NCI-H1105 (cell line): Measurements from ENCODE around the gene NEGR1.

Source experiments
- DNase-seq: peaks from one replicate; lab custom pipeline; 2025; lab: John Stamatoyannopoulos, UW

Gene NEGR1

GRCh38 chr1:72023063-72023930 is 259.0 kb downstream of the NEGR1 start:
- DNase-seq: no peak

DNA sequence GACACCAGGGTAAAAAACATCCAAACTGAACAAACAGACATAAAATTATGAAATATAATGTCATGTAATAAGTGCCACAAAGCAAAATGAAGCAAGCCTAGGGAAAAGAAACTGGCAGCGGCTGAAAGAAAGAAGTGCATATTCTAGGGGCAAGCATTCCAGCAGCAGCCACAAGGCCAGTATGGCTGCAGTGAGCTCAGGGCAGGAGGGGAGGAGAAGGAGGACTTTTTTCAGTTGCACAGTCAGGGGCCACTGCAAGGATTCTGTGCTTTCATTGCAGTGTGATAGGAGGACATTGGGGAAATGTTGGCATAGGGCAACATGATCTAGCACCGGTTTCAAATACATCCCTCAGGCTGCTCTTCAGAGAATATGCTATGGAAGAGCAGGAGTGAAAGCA is 263.8 kb downstream of the NEGR1 start:
- no peak for DNase-seq

DNA sequence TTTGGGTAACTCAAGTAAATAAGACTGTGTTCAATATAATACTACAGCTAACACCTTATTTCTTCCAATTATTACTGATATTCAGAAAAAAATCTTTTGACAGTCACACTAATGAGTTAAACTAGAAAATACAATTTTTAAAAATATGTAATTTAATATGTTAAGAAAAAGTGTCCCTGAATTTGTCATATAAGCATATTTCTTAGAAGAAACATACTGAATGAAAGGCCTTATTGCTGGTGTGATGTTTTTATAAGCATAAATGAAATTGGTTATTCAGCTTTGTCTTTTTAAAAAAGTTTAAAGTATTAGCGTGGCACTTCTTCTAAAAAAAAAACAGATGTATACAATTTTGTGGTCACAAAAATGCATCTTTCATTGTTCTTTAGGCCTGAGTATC is 267.3 kb downstream of the NEGR1 start:
- DNase-seq: no peak

DNA sequence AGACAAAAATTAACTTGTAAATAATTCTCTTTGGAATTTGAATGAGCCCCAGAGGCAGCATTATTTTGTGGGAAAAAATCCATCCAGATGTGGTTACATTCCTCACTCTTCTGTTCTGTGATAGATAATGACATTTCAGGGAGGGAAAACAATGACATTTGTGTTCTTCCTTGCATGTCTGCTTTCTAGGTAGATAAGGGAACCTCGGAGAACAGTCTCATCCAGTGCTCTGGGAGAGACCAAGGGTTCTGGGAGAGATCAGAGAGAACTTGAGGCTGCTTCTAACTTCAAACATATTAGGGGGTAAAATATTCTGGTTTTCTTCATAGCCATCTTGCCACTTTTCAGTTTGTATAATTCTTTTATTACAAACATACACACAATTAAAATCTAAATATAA is 269.2 kb downstream of the NEGR1 start:
- no peak for DNase-seq

- no peak for DNase-seq
Measured at GRCh38 chr1:72011721-72012120, 270.6 kb downstream of the NEGR1 start.

- DNase-seq: no peak
Measured at GRCh38 chr1:72010094-72010431, 272.3 kb downstream of the NEGR1 start.

DNA sequence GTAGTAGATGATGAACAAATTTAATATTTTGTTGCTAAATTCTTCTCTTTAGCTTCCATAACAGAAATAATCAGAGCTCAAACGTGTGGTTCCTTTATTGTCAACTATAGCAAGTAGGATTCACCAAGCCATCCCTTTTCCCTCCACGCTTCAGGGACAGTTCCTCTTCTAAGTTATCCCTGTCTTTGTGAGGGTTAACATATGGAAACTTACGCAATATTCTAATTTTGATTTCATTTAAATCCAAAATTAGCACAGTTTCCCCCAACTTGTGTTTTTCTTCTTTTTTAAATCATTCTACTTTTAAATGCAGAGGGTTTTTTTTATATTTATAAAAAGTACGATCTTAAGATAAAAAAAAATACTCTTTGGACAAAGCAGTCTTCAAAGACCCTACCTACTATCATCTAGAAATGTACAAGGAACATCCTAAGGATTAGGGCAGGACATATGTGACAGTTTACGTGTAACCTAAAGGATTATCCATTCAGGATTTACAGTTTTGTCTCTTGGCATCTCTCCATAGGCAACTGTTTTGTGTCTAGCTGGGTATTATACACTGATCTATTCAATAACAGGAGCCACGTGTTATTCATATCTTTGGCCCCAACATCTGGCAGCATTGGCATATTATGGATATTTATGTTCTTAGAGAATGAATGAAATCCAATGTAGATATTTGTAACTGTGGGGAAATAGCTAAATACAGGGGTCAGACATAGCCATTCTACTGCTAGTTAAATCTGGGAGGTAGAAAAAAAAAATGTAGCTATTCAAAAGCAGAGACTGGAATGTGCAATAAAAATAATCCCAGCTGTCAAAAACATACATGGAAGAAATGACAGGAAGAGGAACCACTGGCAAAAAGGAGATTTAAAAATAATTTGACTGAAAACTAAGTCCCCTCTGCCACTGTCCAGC is 272.9 kb downstream of the NEGR1 start:
- no peak for DNase-seq

- no peak for DNase-seq
Measured at GRCh38 chr1:72007312-72007711, 275.0 kb downstream of the NEGR1 start.

- DNase-seq: no peak
Measured at GRCh38 chr1:72006092-72006491, 276.2 kb downstream of the NEGR1 start.

GRCh38 chr1:72003092-72003491 is 279.2 kb downstream of the NEGR1 start:
- DNase-seq: no peak

DNA sequence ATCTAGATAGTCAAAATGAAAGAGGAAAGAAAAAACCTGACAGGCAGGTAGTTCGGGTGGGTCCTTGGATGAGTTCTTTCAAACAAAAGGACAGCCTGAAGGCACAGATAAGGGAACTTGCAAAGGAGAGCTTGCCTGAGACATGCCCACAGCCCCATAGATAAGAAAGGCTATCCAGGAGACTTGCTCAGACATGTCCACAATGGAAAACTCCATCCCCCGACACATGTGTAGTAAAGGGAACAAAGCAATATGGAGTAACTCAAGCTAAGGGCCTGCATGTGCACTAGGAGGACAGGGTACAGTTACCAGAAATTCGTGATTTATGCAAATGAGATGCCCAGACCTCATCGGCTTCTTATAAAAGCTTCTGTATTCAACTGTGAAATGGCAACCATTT is 281.5 kb downstream of the NEGR1 start:
- DNase-seq: no peak

DNA sequence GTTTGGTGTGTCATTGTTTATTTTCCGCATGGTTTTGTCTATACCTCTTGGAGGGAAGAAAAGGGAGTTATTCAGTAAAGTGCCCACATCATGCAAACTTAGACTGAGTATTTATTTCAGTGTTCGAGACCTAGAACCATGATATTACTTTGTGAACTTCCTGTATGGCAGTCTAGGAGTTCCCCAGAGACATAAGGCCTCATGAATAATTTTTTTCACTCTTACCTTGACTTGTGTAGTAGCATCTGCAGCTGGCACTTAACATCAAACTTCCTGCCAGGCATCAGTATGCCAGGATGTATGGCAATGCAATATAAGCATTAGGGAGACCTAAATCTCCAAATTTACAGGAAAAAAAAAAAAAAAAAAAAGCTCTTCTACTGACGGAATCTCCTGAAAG is 287.7 kb downstream of the NEGR1 start:
- no peak for DNase-seq

DNA sequence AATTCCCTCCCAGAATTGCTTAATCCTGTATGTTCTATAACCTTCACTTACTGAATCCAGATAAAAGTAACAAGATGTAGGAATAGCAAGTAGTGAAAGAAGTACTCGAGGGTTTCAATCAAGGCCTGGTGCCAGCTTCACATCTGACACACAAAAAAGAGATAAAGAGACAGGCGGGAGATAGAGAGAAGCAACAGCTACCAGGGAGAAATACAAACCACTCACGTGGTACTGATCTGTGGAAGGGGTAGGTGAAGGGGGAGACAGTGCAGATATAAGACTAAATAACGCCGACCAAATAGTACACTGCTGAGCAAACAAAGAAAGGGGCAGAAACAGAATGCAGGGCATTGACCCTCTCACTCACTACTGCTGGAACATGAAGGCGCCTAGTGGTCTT is 295.2 kb downstream of the NEGR1 start:
- DNase-seq: no peak

DNA sequence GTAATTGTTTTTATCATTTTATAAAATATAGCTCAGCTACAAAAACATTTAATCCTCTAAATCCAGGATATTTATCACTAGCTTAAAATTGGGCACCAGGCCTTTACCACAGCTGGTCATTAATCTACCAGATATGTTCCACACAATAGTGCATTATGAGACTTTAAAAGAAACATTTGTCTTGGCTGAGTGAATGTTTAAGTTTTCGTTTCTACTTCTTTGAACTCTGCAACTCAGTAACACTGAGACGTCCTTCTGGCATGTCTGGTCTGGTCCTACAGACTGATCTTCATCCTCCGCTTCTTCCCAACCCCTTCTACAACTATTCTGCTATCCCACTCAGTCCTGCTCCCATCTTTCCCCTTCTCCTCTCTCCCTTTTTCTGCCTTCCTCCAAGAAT is 296.2 kb downstream of the NEGR1 start:
- no peak for DNase-seq

- DNase-seq: no peak
Measured at GRCh38 chr1:71980556-71980955, 301.8 kb downstream of the NEGR1 start.

GRCh38 chr1:71979882-71980281 is 302.5 kb downstream of the NEGR1 start:
- DNase-seq: no peak

DNA sequence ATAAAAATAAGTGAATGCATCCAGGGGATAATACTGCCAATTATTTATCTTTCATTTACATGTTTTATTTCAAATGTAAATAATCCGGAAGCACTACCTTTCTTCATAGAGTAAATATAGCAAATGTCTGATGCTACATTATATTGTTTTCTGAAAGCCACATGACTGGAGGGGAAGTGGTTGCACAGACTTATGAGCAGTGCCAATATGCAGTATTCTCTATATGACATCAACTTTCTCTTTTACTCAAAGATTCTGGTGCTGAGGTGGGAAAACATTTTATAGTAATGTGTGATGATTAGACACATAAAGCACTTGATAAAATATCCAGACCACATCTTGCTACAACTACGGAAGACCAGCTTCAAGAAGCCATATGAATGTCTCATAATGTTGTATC is 314.7 kb downstream of the NEGR1 start:
- no peak for DNase-seq

DNA sequence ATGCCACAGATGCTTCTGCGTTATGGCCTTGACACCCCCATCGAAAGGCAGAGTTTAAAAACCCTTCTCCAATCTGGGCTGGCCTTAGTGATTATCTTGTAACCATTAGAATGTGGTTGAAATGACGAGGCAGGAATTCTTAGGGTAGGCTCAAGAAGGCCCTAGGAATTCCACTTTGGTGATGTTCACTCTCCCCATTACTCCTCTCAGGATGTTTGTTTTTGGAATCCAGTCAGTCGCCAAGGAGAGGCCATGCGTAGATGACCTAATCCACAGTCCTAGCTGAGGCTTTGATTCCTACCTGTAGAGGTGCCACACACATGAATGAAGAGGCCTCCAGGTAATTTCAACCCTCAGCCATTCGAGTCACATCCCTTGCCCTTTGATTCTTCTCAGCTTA is 318.2 kb downstream of the NEGR1 start:
- no peak for DNase-seq

- DNase-seq: no peak
Measured at GRCh38 chr1:71956613-71957285, 325.6 kb downstream of the NEGR1 start.

DNA sequence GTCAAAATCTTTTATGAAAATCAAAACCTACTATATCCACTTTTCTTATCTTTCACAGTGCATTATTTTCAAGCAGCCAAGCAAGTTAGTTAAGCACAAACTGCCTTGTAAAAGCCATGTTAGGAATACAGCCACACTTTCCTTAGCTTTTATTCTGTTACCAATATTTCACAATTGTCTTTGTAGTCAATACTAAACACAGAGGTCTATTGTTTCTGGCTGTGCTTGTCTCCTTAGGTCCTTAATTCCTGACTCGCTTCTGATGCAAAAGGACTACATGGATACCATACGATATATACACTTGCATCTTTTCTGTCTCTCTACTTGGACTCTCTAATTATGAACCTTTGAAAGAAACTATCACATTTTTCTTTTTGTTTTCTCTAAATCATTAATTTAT is 331.8 kb downstream of the NEGR1 start:
- DNase-seq: no peak

DNA sequence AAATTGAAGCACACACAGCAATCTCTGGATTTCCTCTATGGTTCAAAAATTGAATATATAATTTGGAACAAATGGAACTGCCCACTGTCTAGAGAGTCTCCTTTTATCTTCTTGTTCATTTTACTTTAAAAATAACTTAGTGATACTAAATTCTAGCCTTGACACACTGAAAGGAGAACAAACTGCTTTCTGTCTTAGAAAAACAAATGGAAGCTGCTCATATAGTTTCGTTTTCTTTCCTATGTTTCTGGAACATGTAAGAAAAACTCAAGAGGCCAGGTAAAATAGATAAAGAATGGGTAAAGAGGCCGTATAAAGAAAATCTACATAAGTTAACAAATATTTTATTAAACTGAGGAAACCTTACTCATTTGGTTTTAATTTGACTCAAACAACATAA is 332.7 kb downstream of the NEGR1 start:
- no peak for DNase-seq

DNA sequence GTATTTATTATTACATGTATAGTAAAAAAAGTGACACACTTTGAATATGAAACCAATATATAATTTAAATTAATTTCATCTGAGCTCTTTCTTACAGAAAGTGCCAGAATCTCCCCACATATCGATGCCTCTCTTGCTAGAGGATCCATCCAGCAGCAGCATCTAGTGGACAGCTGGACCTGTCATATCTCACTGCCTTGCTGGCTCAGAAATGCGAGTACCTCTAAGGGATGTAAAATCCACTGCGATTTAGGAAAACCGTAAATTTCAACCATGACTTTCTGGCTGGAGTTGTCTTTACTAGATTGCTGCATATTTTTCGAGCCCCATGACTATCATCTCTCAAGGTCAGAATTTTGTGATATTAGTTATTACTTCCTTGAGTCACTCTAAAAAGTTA is 333.8 kb downstream of the NEGR1 start:
- no peak for DNase-seq

DNA sequence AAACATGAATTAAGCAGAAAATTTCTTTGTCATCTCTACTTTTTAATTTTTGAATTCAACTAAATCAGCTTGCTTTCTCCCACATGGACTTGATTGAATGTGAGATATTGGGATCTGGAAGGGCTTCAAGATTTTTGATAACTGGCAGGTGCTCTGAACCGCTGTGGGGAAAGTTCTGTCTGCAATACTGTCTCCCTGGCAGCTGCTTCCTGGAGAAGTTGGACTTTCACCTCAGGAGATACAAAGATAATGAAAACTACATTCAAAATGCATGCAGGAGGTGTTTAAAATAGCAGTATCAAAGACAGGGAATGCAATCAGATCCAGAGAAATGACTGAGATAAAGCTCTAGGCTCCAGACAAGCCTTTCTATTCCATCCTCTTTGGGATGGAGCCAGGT is 338.3 kb downstream of the NEGR1 start:
- DNase-seq: no peak
